ENCODE data around the gene CEP192. TPM values are rescaled to one million over a fixed set of nuclear protein-coding genes. Genes with fewer than 3 reads are reported as not detected.
A peak's percentile ranks its signal among the peaks of the same experiment; 100 is the strongest.

Gene CEP192
- total and polyA plus RNA-seq, 12 donors = 4.9 to 35.6 (median 30.4) TPM

- TF ChIP-seq CTCF (IDR thresholded peaks at IDR 0.05) = no peak
- DNase-seq = no peak
- ATAC-seq = no peak
- no peak overlapping the region for H3K4me3 ChIP-seq
- H3K27me3 ChIP-seq = no peaks in the 10 kb centered on the region
- peaks cover 0 to 10% (median 0%) of the 10 kb centered on the region in 9 donors for H3K4me1 ChIP-seq
- 97 to 98% methylated on average over 6 of the region's 6 CpGs for WGBS, 2 donors
- intact Hi-C loops (cut with DNase I) = no loop called here
- H3K9me3 ChIP-seq = no peaks in the 10 kb centered on the region
- peaks cover 0 to 97% (median 32%) of the 10 kb centered on the region in 9 donors for H3K36me3 ChIP-seq
- H3K27ac ChIP-seq = no peak overlapping the region
Measured at GRCh38 chr18:13051159-13051558, 60.0 kb downstream of the CEP192 start.

GRCh38 chr18:13051950-13052349, 60.8 kb downstream of the CEP192 start:
- Histone ChIP-seq H3K27me3 (no peaks in the 10 kb centered on the region), H3K4me1 (peaks cover 0 to 10% (median 0%) of the 10 kb centered on the region in 9 donors), H3K9me3 (no peaks in the 10 kb centered on the region), H3K27ac (no peak overlapping the region), H3K4me3 (no peak overlapping the region), H3K36me3 (peaks cover 0 to 98% (median 37%) of the 10 kb centered on the region in 9 donors)
- 87 to 89% methylated on average over 4 of the region's 4 CpGs for WGBS, 2 donors
- intact Hi-C loops (cut with DNase I) = no loop called here
- TF ChIP-seq CTCF (IDR thresholded peaks at IDR 0.05) = no peak
- ATAC-seq (no peak), DNase-seq (no peak)

GRCh38 chr18:13054336-13054735, 63.2 kb downstream of the CEP192 start:
- Histone ChIP-seq H3K4me1 (peaks cover 0 to 10% (median 0%) of the 10 kb centered on the region in 9 donors), H3K27me3 (no peaks in the 10 kb centered on the region), H3K27ac (no peak overlapping the region), H3K9me3 (no peaks in the 10 kb centered on the region), H3K36me3 (peaks cover 0 to 100% (median 37%) of the 10 kb centered on the region in 9 donors), H3K4me3 (no peak overlapping the region)
- intact Hi-C loops (cut with DNase I) = no loop called here
- 91 to 94% methylated on average over 2 of the region's 2 CpGs for WGBS, 2 donors
- TF ChIP-seq CTCF (IDR thresholded peaks at IDR 0.05) = no peak
- DNase-seq = no peak
- no peak for ATAC-seq

GRCh38 chr18:13061630-13062189, 70.5 kb downstream of the CEP192 start:
- peaks cover 0 to 7% (median 0%) of the 10 kb centered on the region in 11 donors for H3K9me3 ChIP-seq
- H3K36me3 ChIP-seq = peaks cover 0 to 99% (median 23%) of the 10 kb centered on the region in 9 donors
- no peak overlapping the region for H3K4me3 ChIP-seq
- no peak overlapping the region for H3K27ac ChIP-seq
- intact Hi-C loops (cut with DNase I) = loop anchor here in 2 of 10 donors (10.0 kb wide), 2 partner anchors 53 to 93 kb away; no protein-coding TSS in a partner anchor
- peak in 3 of 9 donors; percentile 10 to 21 (median 17) for TF ChIP-seq CTCF (IDR thresholded peaks at IDR 0.05)
- WGBS, 2 donors = 77 to 87% methylated on average over 4 of the region's 4 CpGs
- ATAC-seq (peak in 6 of 8 donors; percentile 23 to 90 (median 61)), DNase-seq (no peak)
- H3K27me3 ChIP-seq = no peaks in the 10 kb centered on the region
- H3K4me1 ChIP-seq = peaks cover 0 to 4% (median 0%) of the 10 kb centered on the region in 9 donors

All from heart right ventricle (tissue), 16 donors.